Kidney (tissue), 14 donors: Measurements from ENCODE around the gene SCGB3A2. TPM values are rescaled to one million over a fixed set of nuclear protein-coding genes. Genes with fewer than 3 reads are reported as not detected.

Experiments
- DNase-seq, 5 donors: peaks; one replicate each; pipeline ENCODE4 v3.0.0-alpha.2; 2013 to 2020
- FAIRE-seq: peaks from 2 replicates; lab custom pipeline; 2012; peaks lifted over from hg19 to GRCh38; lab: Jason Lieb, UNC
- H3K27ac ChIP-seq, 2 donors: one replicate each; pipeline ENCODE4 v1.7.0; 2013; ENCODE audit warnings: low read depth in 2 of 2, low read length in 2 of 2, inconsistent platforms in 1 of 2
- H3K27me3 ChIP-seq: one replicate; pipeline ENCODE4 v1.7.1; 2013; ENCODE audit warnings: low read length, inconsistent platforms; ENCODE audit not compliant: control insufficient read depth, insufficient read depth
- H3K36me3 ChIP-seq, 3 donors: one replicate each; pipeline versions ENCODE4 v1.7.0 to v1.7.1; 2013; ENCODE audit warnings: low read length in 3 of 3, control low read depth in 1 of 3, inconsistent platforms in 1 of 3; ENCODE audit not compliant: insufficient read depth in 3 of 3, control insufficient read depth in 2 of 3
- H3K4me1 ChIP-seq, 3 donors: one replicate each; pipeline versions ENCODE4 v1.7.0 to v1.7.1; 2013; ENCODE audit warnings: low read length in 3 of 3, inconsistent platforms in 1 of 3, low read depth in 1 of 3; ENCODE audit not compliant: control insufficient read depth in 2 of 3, insufficient read depth in 2 of 3
- H3K4me3 ChIP-seq, 3 donors: one replicate each; pipeline versions ENCODE4 v1.7.0 to v1.8.1; 2013; ENCODE audit warnings: low read length in 3 of 3, control low read depth in 1 of 3, inconsistent platforms in 1 of 3
- H3K9ac ChIP-seq, 3 donors: one replicate each; pipeline versions ENCODE4 v1.7.0 to v1.7.1; 2013; ENCODE audit warnings: low read length in 3 of 3, control low read depth in 1 of 3, inconsistent platforms in 1 of 3
- H3K9me3 ChIP-seq, 3 donors: one replicate each; pipeline versions ENCODE4 v1.7.0 to v1.7.1; 2013; ENCODE audit warnings: low read length in 3 of 3, control low read depth in 1 of 3, inconsistent platforms in 1 of 3; ENCODE audit not compliant: control insufficient read depth in 2 of 3, insufficient read depth in 1 of 3
- intact Hi-C: fragments of 100-400 bp; cut with DNase I; formaldehyde crosslinking; loops from one replicate; pipeline ENCODE4 v1.11.1; 2022
- polyA plus RNA-seq: library from polyadenylated mRNA; stranded (reverse); fragments of 350-450 nt; fragmentation: Illumina TruSeq; extraction: RNeasy Lipid Tissue Mini Kit (QIAGEN cat#74804); gene quantifications from one replicate; pipeline ENCODE4 v1.2.3, GENCODE V29; 2014; ENCODE audit warnings: low read depth, low replicate concordance; ENCODE audit not compliant: insufficient read depth
- total RNA-seq: library from RNA; stranded (reverse); fragmentation: NEBNext Ultra II Directional; extraction: Animal tissue kit (Norgen Biotek cat#: 25700); gene quantifications from one replicate; pipeline ENCODE4 v1.2.1, GENCODE V29; 2021
- TF ChIP-seq, protein P1 (sequence below): IDR thresholded peaks from 3 replicates; pipeline ENCODE4 v1.5.1; 2012; ENCODE audit warnings: mild to moderate bottlenecking, moderate library complexity, borderline replicate concordance; ENCODE audit not compliant: insufficient read depth; ENCODE audit errors: extremely low read depth
- donor health status: control.
- donor health status: control.
- donor health status: control.
- donor health status: control.
- donor health status: control.
- donor health status: DM: yes; HTN: yes; CAD: no.
- donor health status: Normal renal cell carcinoma (clear cell type).

SCGB3A2 gene
- total and polyA plus RNA-seq, 2 donors from 2014 or later: not detected

DNA sequence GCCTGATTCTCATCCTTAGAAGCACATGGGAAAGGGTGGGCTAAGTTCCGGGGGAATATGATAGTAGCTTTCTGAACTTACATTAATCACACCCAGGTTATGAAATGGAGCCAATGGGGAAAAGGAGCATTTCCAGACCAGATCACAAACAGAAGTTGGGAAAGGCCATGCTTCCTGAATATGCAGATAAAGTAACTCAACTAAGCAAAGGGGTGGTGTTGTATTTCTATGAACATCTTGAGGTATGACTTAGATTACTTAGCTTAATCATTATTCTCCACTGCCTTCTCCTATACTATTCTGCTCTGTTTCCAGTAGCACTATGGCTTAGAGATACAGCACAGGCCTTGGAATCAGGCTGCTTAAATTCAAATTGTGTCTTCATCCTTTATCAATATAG lies 17.4 kb downstream of the SCGB3A2 start:
- DNase-seq (no peak), FAIRE-seq (no peak)
- Histone ChIP-seq H3K9ac (no peak overlapping the region), H3K4me3 (no peak overlapping the region), H3K27me3 (no peaks in the 10 kb centered on the region), H3K4me1 (no peaks in the 10 kb centered on the region), H3K9me3 (no peaks in the 10 kb centered on the region), H3K27ac (no peak overlapping the region), H3K36me3 (no peaks in the 10 kb centered on the region)
- TF ChIP-seq, protein P1, sequence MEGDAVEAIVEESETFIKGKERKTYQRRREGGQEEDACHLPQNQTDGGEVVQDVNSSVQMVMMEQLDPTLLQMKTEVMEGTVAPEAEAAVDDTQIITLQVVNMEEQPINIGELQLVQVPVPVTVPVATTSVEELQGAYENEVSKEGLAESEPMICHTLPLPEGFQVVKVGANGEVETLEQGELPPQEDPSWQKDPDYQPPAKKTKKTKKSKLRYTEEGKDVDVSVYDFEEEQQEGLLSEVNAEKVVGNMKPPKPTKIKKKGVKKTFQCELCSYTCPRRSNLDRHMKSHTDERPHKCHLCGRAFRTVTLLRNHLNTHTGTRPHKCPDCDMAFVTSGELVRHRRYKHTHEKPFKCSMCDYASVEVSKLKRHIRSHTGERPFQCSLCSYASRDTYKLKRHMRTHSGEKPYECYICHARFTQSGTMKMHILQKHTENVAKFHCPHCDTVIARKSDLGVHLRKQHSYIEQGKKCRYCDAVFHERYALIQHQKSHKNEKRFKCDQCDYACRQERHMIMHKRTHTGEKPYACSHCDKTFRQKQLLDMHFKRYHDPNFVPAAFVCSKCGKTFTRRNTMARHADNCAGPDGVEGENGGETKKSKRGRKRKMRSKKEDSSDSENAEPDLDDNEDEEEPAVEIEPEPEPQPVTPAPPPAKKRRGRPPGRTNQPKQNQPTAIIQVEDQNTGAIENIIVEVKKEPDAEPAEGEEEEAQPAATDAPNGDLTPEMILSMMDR: no peak
- intact Hi-C loops: no loop called here

DNA sequence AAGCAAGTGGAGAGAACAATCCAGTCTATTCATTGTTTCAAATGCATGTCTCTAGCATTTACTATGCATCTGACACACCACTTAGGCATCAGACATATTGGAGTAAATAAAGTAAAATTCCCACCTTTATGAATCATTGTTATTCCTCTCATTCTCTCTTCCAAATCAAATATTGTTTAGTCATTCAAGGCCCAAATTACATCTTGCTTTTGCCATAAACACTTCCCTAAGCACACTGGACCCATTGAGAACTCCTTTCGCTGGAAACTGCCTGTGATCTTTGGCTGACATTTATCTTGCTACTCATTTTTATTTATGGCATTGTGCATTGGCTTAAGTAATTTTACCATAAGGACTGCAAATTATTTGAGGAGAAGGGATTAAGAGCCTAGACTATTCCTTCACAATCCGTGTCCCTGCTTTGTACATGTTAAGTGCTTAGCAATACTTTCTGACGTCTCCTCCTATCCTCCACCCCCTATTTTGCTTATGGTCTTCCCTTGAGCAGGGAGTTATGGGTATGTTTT lies 20.4 kb downstream of the SCGB3A2 start:
- no peak overlapping the region for H3K9ac ChIP-seq
- TF ChIP-seq, protein P1: no peak
- FAIRE-seq (no peak), DNase-seq (no peak)
- no peaks in the 10 kb centered on the region for H3K27me3 ChIP-seq
- H3K4me3 ChIP-seq: no peak overlapping the region
- H3K9me3 ChIP-seq: no peaks in the 10 kb centered on the region
- no peak overlapping the region for H3K27ac ChIP-seq
- H3K4me1 ChIP-seq: no peaks in the 10 kb centered on the region
- intact Hi-C loops: no loop called here
- no peaks in the 10 kb centered on the region for H3K36me3 ChIP-seq

DNA sequence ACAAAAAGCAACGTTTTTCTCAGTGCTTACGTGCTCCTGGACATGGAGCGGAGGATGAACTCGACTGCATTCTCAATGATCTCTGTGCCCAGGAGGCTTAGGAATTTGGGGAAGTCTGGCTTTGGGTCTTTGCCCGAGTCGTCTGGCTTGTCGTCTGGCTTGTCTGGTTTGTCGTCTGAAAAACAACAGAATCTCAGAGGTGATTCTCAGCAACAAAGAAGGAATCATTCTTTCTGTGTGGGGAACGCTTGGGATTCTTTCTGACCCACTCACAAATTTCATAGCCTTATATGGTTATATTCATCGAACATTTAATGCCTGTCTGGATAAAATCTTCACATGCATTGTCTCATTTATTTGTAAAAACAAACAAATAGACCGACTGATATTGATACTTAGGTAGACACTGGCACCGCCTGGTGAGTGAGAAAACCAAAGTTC lies 23.1 kb downstream of the SCGB3A2 start:
- FAIRE-seq (no peak), DNase-seq (no peak)
- intact Hi-C loops: no loop called here
- Histone ChIP-seq H3K4me1 (no peaks in the 10 kb centered on the region), H3K9ac (no peak overlapping the region), H3K27me3 (no peaks in the 10 kb centered on the region), H3K27ac (no peak overlapping the region), H3K4me3 (no peak overlapping the region), H3K9me3 (no peaks in the 10 kb centered on the region), H3K36me3 (no peaks in the 10 kb centered on the region)
- TF ChIP-seq, protein P1: no peak

GRCh38 chr5:147902609-147903115 lies 24.2 kb downstream of the SCGB3A2 start:
- Histone ChIP-seq H3K36me3 (no peaks in the 10 kb centered on the region), H3K9me3 (no peaks in the 10 kb centered on the region), H3K27me3 (no peaks in the 10 kb centered on the region), H3K4me3 (no peak overlapping the region), H3K4me1 (no peaks in the 10 kb centered on the region), H3K9ac (no peak overlapping the region), H3K27ac (no peak overlapping the region)
- FAIRE-seq (no peak), DNase-seq (no peak)
- TF ChIP-seq, protein P1: no peak
- intact Hi-C loops: no loop called here
